VCaP (cell line): Measurements from ENCODE around the gene R3HCC1L.
A peak's percentile ranks its signal among the peaks of the same experiment; 100 is the strongest.
"Not testable (repeated sequence)": the region's sequence is repeated elsewhere in the genome, so short reads cannot be mapped to it uniquely, and the experiment has no call there.

ENCODE experiments used
- H3K27ac ChIP-seq: fragments of 450-650 bp; 2 replicates; pipeline ENCODE4 v1.5.1; 2017
- CTCF ChIP-seq: fragments of 450-650 bp; conservative IDR thresholded peaks from 2 replicates; pipeline ENCODE4 v1.5.1; 2017; ENCODE audit warnings: mild to moderate bottlenecking, moderate library complexity

The R3HCC1L gene

GRCh38 chr10:98150544-98150943 lies 16.1 kb downstream of the R3HCC1L start:
- no peak overlapping the region for H3K27ac ChIP-seq
- no peak for TF ChIP-seq CTCF

GRCh38 chr10:98152778-98153177 lies 18.3 kb downstream of the R3HCC1L start:
- H3K27ac ChIP-seq = not testable (repeated sequence)

GRCh38 chr10:98153213-98153958 lies 18.9 kb downstream of the R3HCC1L start:
- not testable (repeated sequence) for H3K27ac ChIP-seq

- no peak for TF ChIP-seq CTCF
- no peak overlapping the region for H3K27ac ChIP-seq
These were observed 19.6 kb downstream of the R3HCC1L start for GRCh38 chr10:98154076-98154475.

- H3K27ac ChIP-seq = no peak overlapping the region
- no peak for TF ChIP-seq CTCF
These were observed 24.1 kb downstream of the R3HCC1L start for GRCh38 chr10:98158576-98158975.

GRCh38 chr10:98163941-98164340 lies 29.5 kb downstream of the R3HCC1L start:
- TF ChIP-seq CTCF = no peak
- no peak overlapping the region for H3K27ac ChIP-seq

GRCh38 chr10:98167191-98167590 lies 32.7 kb downstream of the R3HCC1L start:
- no peak overlapping the region for H3K27ac ChIP-seq

GRCh38 chr10:98168147-98168546 lies 33.7 kb downstream of the R3HCC1L start:
- TF ChIP-seq CTCF = no peak
- H3K27ac ChIP-seq = no peak overlapping the region

More at GRCh38 chr10:98167191-98167590, 32.7 kb downstream of the R3HCC1L start:
- no peak for TF ChIP-seq CTCF

GRCh38 chr10:98168766-98169165 lies 34.3 kb downstream of the R3HCC1L start:
- H3K27ac ChIP-seq = peak overlapping the region; percentile 57
- TF ChIP-seq CTCF = no peak
